ENCODE results near the gene ZNF280C. TPM values are rescaled to one million over a fixed set of nuclear protein-coding genes. Genes with fewer than 3 reads are reported as not detected.

Gene ZNF280C
- total RNA-seq = 7.4 and 7.6 TPM in 2 replicates

GRCh38 chrX:130268449-130269170, at the start of gene ZNF280C:
Gene ZNF280C (minus strand): TSS chrX:130268899. CDS start chrX:130260449, 8,450 bp downstream.

GRCh38 chrX:130171446-130172126, 97.1 kb downstream of the ZNF280C start, which contains the start of gene RAB33A:
Gene RAB33A (plus strand): TSS chrX:130171962. CDS start chrX:130172063, 101 bp downstream.

GRCh38 chrX:130165703-130166502, 102.8 kb downstream of the ZNF280C start, which contains the start of gene AIFM1:
Gene AIFM1 (minus strand): TSS chrX:130165841. CDS start chrX:130165656, 185 bp downstream.

Small RNA genes within 50 kb of the gene (small RNA-seq; reads per million reads assigned to genes)
- not detected for gene RNU6-1130P

Other genes with a start within 250 kb of the ZNF280C start
- gene ELF4, start 158.4 kb downstream of the ZNF280C start, total RNA-seq = 13.6 and 16.7 TPM in 2 replicates
- 16.1 and 21.6 TPM in 2 replicates for gene AIFM1, start 103.1 kb downstream of the ZNF280C start, total RNA-seq
- gene RAB33A, start 96.9 kb downstream of the ZNF280C start, total RNA-seq = 1.5 and 3.7 TPM in 2 replicates
- 10.5 and 13.0 TPM in 2 replicates for gene SLC25A14, start 71.0 kb upstream of the ZNF280C start, total RNA-seq
- gene GPR119, start 116.8 kb upstream of the ZNF280C start, total RNA-seq = not detected in 2 replicates
- 25.2 and 30.9 TPM in 2 replicates for gene RBMX2, start 133.1 kb upstream of the ZNF280C start, total RNA-seq

All from articular chondrocyte of knee joint (primary cell).